GM13976 (cell line): ENCODE data around the gene JAK2.
"Not testable (repeated sequence)": the region's sequence is repeated elsewhere in the genome, so short reads cannot be mapped to it uniquely, and the experiment has no call there.

Source experiments
- DNase-seq: peaks from one replicate; pipeline ENCODE4 v3.0.0; 2012; ENCODE audit warnings: low spot score
- in situ Hi-C: fragments of 300-500 bp; cut with MboI; formaldehyde crosslinking; loops from one replicate; pipeline ENCODE4 v1.12.0; 2022; ENCODE audit warnings: low sequenced_read_pairs, mixed read lengths, inconsistent platforms; ENCODE audit not compliant: unreplicated experiment
- TF ChIP-seq, protein P1 (sequence below): IDR thresholded peaks from 2 replicates; pipeline ENCODE4 v1.5.1; 2012; ENCODE audit warnings: borderline replicate concordance, mild to moderate bottlenecking; ENCODE audit not compliant: insufficient read depth; ENCODE audit errors: extremely low read depth, missing control alignments, control extremely low read depth

Gene JAK2

DNA sequence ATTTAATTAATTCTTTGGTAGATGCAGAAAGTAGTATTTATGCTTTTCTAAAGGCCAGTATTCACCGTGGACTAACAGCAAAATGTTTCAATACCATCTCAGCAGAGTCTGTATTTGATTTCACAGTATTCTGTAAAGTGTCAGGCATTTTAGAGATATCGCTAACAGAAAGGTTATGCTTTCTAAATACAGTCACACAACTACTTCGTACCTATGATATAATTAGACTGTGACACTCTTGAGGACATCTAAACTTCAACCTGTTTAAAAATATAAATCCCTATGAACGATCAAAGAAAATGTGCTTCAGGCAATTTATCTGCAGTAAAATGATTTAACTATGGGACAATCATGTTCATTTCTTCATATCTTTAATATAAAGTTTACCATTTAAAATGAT, 41.7 kb upstream of the JAK2 start:
- in situ Hi-C loops: no loop called here
- TF ChIP-seq, protein P1, sequence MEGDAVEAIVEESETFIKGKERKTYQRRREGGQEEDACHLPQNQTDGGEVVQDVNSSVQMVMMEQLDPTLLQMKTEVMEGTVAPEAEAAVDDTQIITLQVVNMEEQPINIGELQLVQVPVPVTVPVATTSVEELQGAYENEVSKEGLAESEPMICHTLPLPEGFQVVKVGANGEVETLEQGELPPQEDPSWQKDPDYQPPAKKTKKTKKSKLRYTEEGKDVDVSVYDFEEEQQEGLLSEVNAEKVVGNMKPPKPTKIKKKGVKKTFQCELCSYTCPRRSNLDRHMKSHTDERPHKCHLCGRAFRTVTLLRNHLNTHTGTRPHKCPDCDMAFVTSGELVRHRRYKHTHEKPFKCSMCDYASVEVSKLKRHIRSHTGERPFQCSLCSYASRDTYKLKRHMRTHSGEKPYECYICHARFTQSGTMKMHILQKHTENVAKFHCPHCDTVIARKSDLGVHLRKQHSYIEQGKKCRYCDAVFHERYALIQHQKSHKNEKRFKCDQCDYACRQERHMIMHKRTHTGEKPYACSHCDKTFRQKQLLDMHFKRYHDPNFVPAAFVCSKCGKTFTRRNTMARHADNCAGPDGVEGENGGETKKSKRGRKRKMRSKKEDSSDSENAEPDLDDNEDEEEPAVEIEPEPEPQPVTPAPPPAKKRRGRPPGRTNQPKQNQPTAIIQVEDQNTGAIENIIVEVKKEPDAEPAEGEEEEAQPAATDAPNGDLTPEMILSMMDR: no peak
- no peak for DNase-seq

DNA sequence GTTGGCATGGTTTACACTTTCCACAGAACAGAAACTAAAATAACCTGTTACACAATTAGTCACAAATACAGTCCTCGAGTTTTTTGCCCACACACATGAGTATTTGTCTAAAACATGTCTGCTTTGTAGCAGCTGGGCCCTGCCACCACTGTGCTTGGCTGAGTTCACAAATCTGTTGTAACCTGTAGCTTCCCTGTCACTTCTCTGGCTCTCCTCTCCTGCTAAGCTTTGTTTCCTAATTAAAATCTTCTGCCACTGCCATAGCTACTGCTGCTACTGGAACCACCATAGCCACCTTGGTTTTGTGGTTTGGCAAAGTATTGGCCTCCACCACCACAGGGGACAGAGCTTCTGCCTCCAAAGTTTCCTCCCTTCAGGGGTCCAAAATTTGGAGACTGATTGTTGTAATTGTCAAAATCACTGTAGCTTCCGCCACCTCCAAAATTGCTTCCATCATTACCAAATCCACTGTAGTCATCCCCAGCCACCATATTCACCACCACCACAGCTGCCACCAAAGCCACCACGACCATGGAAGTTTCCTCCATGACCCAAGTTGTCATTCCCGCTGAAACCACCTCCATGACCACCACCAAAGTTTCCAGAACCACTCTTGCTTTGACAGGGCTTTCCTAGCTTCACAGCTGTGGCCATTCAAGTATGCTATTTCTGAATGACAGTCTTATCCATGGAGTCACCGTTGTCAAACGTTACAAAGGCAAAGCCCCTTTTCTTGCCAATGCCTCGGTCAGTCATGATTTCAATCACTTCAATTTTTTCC, 40.5 kb upstream of the JAK2 start:
- DNase-seq, in situ Hi-C loops: not testable (repeated sequence)

DNA sequence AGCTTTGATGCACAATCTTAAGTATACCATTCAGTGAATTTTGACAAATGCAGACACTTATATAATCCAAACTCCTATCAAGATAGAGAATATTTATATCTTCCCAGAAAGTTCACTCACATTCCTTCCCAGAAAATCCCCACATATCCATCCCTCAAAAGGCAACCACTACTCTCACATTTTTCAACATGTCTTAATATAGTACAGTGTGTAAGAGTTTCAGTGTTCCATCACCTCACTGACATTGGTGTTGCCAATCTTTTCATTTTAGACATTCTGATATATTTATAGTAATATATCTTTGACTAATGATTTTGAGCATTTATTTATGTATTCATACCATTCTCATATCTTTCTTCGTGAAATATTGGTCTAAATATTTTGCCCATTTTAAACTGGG, 38.1 kb upstream of the JAK2 start:
- in situ Hi-C loops: no loop called here
- DNase-seq: no peak
- TF ChIP-seq, protein P1: no peak

DNA sequence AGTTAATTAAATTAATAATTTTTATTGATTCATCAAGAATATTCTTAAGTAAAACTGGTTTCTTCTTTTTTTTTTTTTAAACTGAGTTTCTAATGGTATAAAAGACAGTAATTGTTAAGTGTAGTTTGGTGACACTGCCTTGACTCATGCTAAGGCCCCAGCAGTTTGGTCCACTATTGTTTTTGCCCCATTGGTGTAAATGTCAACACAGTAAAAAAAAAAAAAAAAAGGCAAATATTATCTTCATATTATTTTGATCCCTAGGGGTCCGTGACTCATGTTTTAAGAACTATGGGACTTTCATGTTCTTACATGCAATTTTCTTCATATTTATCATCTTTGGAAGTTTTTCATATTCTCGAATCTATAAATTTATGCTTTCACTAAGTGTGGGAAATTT, 29.2 kb upstream of the JAK2 start:
- TF ChIP-seq, protein P1: no peak
- no peak for DNase-seq
- in situ Hi-C loops: no loop called here

DNA sequence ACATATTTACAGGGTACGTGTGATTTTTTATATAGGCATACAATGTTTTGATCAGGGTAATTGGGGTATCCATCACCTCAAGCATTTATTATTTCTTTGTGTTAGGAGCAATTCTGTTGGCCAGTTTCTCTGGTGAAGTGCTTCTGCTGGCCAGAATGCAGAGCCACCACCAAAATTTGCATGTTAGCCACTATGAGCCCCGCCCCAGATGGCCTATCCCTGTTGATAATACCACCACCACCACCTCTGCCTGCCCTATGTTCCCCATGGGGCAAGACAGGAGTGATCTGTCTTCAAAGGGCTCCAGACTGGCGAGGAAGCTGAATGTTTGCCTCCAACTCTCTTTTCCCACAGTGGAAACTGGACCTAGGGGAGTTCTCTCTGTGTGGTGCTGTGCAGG, 26.0 kb upstream of the JAK2 start:
- in situ Hi-C loops: no loop called here
- no peak for DNase-seq
- TF ChIP-seq, protein P1: no peak

DNA sequence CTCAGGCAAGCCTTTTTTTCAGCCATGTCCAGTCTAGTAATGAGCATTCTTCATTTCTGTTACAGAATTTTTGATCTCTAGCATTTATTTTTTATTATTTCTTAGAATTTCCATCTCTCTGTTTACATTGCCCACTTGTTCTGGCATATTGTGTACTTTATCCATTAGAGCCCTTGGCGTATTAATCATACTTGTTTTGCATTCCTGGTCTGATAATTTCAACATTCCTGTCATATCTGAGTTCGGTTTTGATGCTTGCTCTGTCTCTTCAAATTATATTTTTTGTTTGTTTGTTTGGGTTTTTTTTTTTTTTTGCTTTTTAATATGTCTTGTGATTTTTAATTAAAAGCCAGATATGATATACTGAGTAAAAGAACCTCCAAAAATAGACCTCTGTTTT, 23.0 kb upstream of the JAK2 start:
- TF ChIP-seq, protein P1: no peak
- no peak for DNase-seq
- in situ Hi-C loops: no loop called here

DNA sequence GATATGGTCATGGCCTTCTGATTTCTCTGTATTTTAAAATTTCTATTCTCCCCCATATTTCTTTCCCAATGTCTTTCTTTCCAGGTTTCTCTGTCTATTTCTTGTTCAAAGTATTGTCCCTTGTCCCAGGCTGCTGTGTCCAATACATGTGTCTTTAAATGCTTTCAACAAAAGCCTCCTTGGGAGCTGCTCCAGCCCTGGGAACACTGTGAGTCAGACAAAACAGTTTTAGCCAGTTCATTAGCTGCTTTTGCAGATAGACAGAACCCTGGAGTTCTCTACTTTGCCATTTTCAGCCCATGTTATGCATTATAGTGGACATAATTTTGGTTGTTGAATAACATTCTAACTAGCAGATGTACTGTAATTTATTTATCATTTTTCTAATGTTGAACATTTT, 20.5 kb upstream of the JAK2 start:
- in situ Hi-C loops: no loop called here
- TF ChIP-seq, protein P1: no peak
- no peak for DNase-seq
